Upper lobe of left lung (tissue), 6 donors: Measurements from ENCODE around the gene CT45A2. TPM values are rescaled to one million over a fixed set of nuclear protein-coding genes. Genes with fewer than 3 reads are reported as not detected.
"Not testable (repeated sequence)": the region's sequence is repeated elsewhere in the genome, so short reads cannot be mapped to it uniquely, and the experiment has no call there.

Experiments used
- ATAC-seq, 2 donors: fragments of 200-7000 bp; cut with Tn5 transposase; one replicate each; pipeline ENCODE4 v1.9.1; 2022; ENCODE audit warnings: mild to moderate bottlenecking in 2 of 2, moderate library complexity in 2 of 2; ENCODE audit not compliant: low FRiP score in 2 of 2
- DNase-seq, 2 donors: peaks; one replicate each; pipeline ENCODE4 v3.0.0-alpha.2; 2019 to 2020
- H3K27ac ChIP-seq, 4 donors: fragments of 200-600 bp; sonication (generic); one replicate each; pipeline ENCODE4 v1.5.1; 2016 to 2019
- H3K27me3 ChIP-seq, 4 donors: fragments of 200-600 bp; sonication (generic); one replicate each; pipeline ENCODE4 v1.5.1; 2017 to 2019
- H3K36me3 ChIP-seq, 4 donors: fragments of 200-600 bp; sonication (generic); one replicate each; pipeline ENCODE4 v1.5.1; 2016 to 2019
- H3K4me1 ChIP-seq, 4 donors: fragments of 200-600 bp; sonication (generic); one replicate each; pipeline ENCODE4 v1.5.1; 2018 to 2019
- H3K4me3 ChIP-seq, 4 donors: fragments of 200-600 bp; sonication (generic); one replicate each; pipeline ENCODE4 v1.5.1; 2017 to 2019; ENCODE audit warnings: mild to moderate bottlenecking in 2 of 4, moderate library complexity in 1 of 4
- H3K9me3 ChIP-seq, 4 donors: fragments of 200-600 bp; sonication (generic); one replicate each; pipeline ENCODE4 v1.5.1; 2018 to 2019
- WGBS, 2 donors: methylation state at CpG; one replicate each; pipeline ENCODE4 v1.1.5; 2017 to 2018; 5-methylcytosine and 5-hydroxymethylcytosine counted together
- total RNA-seq, 6 donors: library from RNA; depleted of rRNA in 4 of 6; stranded (reverse); fragments of >200 nt in 4 of 6; gene quantifications; one replicate each; pipeline versions ENCODE4 v1.1.0 to v1.2.1, GENCODE V29; 2016 to 2021
- donor health status: DM: no; HTN: no; CAD: no; lungs with moderate emphysema.
- donor health status: DM: no; HTN: yes; CAD: no; lungs with severe emphysema.

The CT45A2 gene
- total RNA-seq, result not detected

- ATAC-seq, H3K27ac ChIP-seq, H3K36me3 ChIP-seq, DNase-seq, H3K4me1 ChIP-seq, H3K9me3 ChIP-seq, H3K27me3 ChIP-seq, H3K4me3 ChIP-seq: not testable (repeated sequence)
- no CpG with 5 or more reads among the region's 17 CpGs for WGBS, 2 donors
These were observed at the start of gene CT45A2 for GRCh38 chrX:135819912-135820311. Gene CT45A2, minus strand, starts transcription at chrX:135820012. Its CDS starts 3,747 bp downstream, at chrX:135816265.

GRCh38 chrX:135854438-135854837 lies 34.6 kb upstream of the CT45A2 start, which contains the start of gene CT45A8:
Gene CT45A8, minus strand, starts transcription at chrX:135854538. Its CDS starts 3,755 bp downstream, at chrX:135850783.
- WGBS, 2 donors, result no CpG with 5 or more reads among the region's 17 CpGs
- not testable (repeated sequence) for H3K27me3 ChIP-seq, H3K4me3 ChIP-seq, H3K27ac ChIP-seq, H3K9me3 ChIP-seq, DNase-seq, H3K36me3 ChIP-seq, ATAC-seq, H3K4me1 ChIP-seq

- not testable (repeated sequence) for H3K36me3 ChIP-seq, H3K4me3 ChIP-seq, DNase-seq, H3K4me1 ChIP-seq, H3K27me3 ChIP-seq, H3K27ac ChIP-seq, H3K9me3 ChIP-seq, ATAC-seq
- no CpG with 5 or more reads among the region's 17 CpGs for WGBS, 2 donors
These were observed 17.4 kb upstream of the CT45A2 start, which contains the start of gene CT45A7 for GRCh38 chrX:135837180-135837579. Gene CT45A7, minus strand, starts transcription at chrX:135837280. Its CDS starts 3,747 bp downstream, at chrX:135833533.

GRCh38 chrX:135802687-135803086 lies 17.1 kb downstream of the CT45A2 start, which contains the start of gene CT45A6:
Gene CT45A6, minus strand, starts transcription at chrX:135802787. Its CDS starts 3,794 bp downstream, at chrX:135798993.
- DNase-seq, ATAC-seq, H3K27me3 ChIP-seq, H3K4me3 ChIP-seq, H3K36me3 ChIP-seq, H3K27ac ChIP-seq, H3K9me3 ChIP-seq, H3K4me1 ChIP-seq: not testable (repeated sequence)
- no CpG with 5 or more reads among the region's 16 CpGs for WGBS, 2 donors

GRCh38 chrX:135785403-135785802 lies 34.4 kb downstream of the CT45A2 start, which contains the start of gene CT45A5:
Gene CT45A5, minus strand, starts transcription at chrX:135785503. Its CDS starts 3,774 bp downstream, at chrX:135781729.
- WGBS, 2 donors, result no CpG with 5 or more reads among the region's 16 CpGs
- ATAC-seq, result not testable (repeated sequence)

GRCh38 chrX:135768091-135768490 lies 51.7 kb downstream of the CT45A2 start, which contains the start of gene CT45A3:
Gene CT45A3, minus strand, starts transcription at chrX:135768191. Its CDS starts 3,747 bp downstream, at chrX:135764444.
- H3K4me3 ChIP-seq, H3K4me1 ChIP-seq, H3K27ac ChIP-seq, H3K36me3 ChIP-seq, H3K9me3 ChIP-seq, DNase-seq, ATAC-seq, H3K27me3 ChIP-seq: not testable (repeated sequence)
- WGBS, 2 donors, result no CpG with 5 or more reads among the region's 17 CpGs

More at GRCh38 chrX:135785403-135785802, 34.4 kb downstream of the CT45A2 start, which contains the start of gene CT45A5:
- H3K36me3 ChIP-seq, H3K27me3 ChIP-seq, DNase-seq, H3K4me1 ChIP-seq, H3K9me3 ChIP-seq, H3K27ac ChIP-seq, H3K4me3 ChIP-seq: not testable (repeated sequence)

Other genes with a start within 250 kb of the CT45A2 start
- not detected for gene CT45A1, start 106.4 kb downstream of the CT45A2 start, total RNA-seq
- gene CT45A3, start 51.8 kb downstream of the CT45A2 start, total RNA-seq, result not detected
- not detected for gene CT45A5, start 34.5 kb downstream of the CT45A2 start, total RNA-seq
- not detected for gene CT45A6, start 17.2 kb downstream of the CT45A2 start, total RNA-seq
- not detected for gene CT45A7, start 17.3 kb upstream of the CT45A2 start, total RNA-seq
- gene CT45A8, start 34.5 kb upstream of the CT45A2 start, total RNA-seq, result not detected
- not detected for gene CT45A9, start 51.8 kb upstream of the CT45A2 start, total RNA-seq
- gene CT45A10, start 73.4 kb upstream of the CT45A2 start, total RNA-seq, result not detected
- under 1 TPM in 1 of 6 donors, not detected in 5; 0.10 TPM for gene SAGE1, start 73.7 kb upstream of the CT45A2 start, total RNA-seq
- 10 to 100 TPM in 4 of 6 donors, 1 to 10 TPM in 2; 7.2 to 32.2 (median 24.9) TPM for gene MMGT1, start 154.0 kb upstream of the CT45A2 start, total RNA-seq
- gene SLC9A6, start 165.4 kb upstream of the CT45A2 start, total RNA-seq, result 10 to 100 TPM in 4 of 6 donors, 1 to 10 TPM in 2; 4.7 to 16.9 (median 11.5) TPM